ENCODE results near the gene GUCD1.

GUCD1 gene

GRCh38 chr22:24542641-24543040 lies 12.3 kb downstream of the GUCD1 start:
- Histone ChIP-seq H3K36me3 (ENCODE audit: control insufficient read depth, insufficient read depth, low read length) (no peaks in the 10 kb centered on the region), H3K27ac (no peak overlapping the region), H3K79me2 (no peaks in the 10 kb centered on the region), H3K4me1 (no peaks in the 10 kb centered on the region), H3K4me2 (ENCODE audit: low read length) (no peak overlapping the region), H3K27me3 (ENCODE audit: control insufficient read depth, insufficient read depth, low read length) (no peaks in the 10 kb centered on the region), H3K9ac (no peak overlapping the region), H3K4me3 (ENCODE audit: low read depth, low read length) (no peak overlapping the region), H3K9me3 (ENCODE audit: control insufficient read depth, low read length) (no peaks in the 10 kb centered on the region), H2AFZ (no peak overlapping the region)
- TF ChIP-seq, protein P1, sequence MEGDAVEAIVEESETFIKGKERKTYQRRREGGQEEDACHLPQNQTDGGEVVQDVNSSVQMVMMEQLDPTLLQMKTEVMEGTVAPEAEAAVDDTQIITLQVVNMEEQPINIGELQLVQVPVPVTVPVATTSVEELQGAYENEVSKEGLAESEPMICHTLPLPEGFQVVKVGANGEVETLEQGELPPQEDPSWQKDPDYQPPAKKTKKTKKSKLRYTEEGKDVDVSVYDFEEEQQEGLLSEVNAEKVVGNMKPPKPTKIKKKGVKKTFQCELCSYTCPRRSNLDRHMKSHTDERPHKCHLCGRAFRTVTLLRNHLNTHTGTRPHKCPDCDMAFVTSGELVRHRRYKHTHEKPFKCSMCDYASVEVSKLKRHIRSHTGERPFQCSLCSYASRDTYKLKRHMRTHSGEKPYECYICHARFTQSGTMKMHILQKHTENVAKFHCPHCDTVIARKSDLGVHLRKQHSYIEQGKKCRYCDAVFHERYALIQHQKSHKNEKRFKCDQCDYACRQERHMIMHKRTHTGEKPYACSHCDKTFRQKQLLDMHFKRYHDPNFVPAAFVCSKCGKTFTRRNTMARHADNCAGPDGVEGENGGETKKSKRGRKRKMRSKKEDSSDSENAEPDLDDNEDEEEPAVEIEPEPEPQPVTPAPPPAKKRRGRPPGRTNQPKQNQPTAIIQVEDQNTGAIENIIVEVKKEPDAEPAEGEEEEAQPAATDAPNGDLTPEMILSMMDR (IDR thresholded peaks at IDR 0.05) = no peak

GRCh38 chr22:24541681-24542515 lies 13.0 kb downstream of the GUCD1 start:
- Histone ChIP-seq H3K36me3 (ENCODE audit: control insufficient read depth, insufficient read depth, low read length) (no peaks in the 10 kb centered on the region), H2AFZ (no peak overlapping the region)

GRCh38 chr22:24540470-24540869 lies 14.5 kb downstream of the GUCD1 start:
- Histone ChIP-seq H3K36me3 (ENCODE audit: control insufficient read depth, insufficient read depth, low read length) (no peaks in the 10 kb centered on the region), H3K27ac (no peak overlapping the region), H2AFZ (no peak overlapping the region)

More at GRCh38 chr22:24541681-24542515, 13.0 kb downstream of the GUCD1 start:
- Histone ChIP-seq H3K4me3 (ENCODE audit: low read depth, low read length) (no peak overlapping the region), H3K4me2 (ENCODE audit: low read length) (no peak overlapping the region), H3K27me3 (ENCODE audit: control insufficient read depth, insufficient read depth, low read length) (no peaks in the 10 kb centered on the region), H3K9me3 (ENCODE audit: control insufficient read depth, low read length) (no peaks in the 10 kb centered on the region), H3K9ac (no peak overlapping the region), H3K4me1 (no peaks in the 10 kb centered on the region), H3K27ac (no peak overlapping the region), H3K79me2 (no peaks in the 10 kb centered on the region)
- TF ChIP-seq, protein P1 (IDR thresholded peaks at IDR 0.05) = no peak

GRCh38 chr22:24536089-24536488 lies 18.8 kb downstream of the GUCD1 start:
- H3K36me3 ChIP-seq (ENCODE audit: control insufficient read depth, insufficient read depth, low read length) = no peaks in the 10 kb centered on the region
- H2AFZ ChIP-seq = no peak overlapping the region
- H3K9ac ChIP-seq = no peak overlapping the region
- no peak overlapping the region for H3K4me3 ChIP-seq (ENCODE audit: low read depth, low read length)
- no peaks in the 10 kb centered on the region for H3K4me1 ChIP-seq
- no peak overlapping the region for H3K27ac ChIP-seq
- H3K4me2 ChIP-seq (ENCODE audit: low read length) = no peak overlapping the region
- no peaks in the 10 kb centered on the region for H3K9me3 ChIP-seq (ENCODE audit: control insufficient read depth, low read length)
- no peaks in the 10 kb centered on the region for H3K79me2 ChIP-seq
- TF ChIP-seq, protein P1 (IDR thresholded peaks at IDR 0.05) = no peak
- H3K27me3 ChIP-seq (ENCODE audit: control insufficient read depth, insufficient read depth, low read length) = no peaks in the 10 kb centered on the region

More at GRCh38 chr22:24540470-24540869, 14.5 kb downstream of the GUCD1 start:
- Histone ChIP-seq H3K4me1 (no peaks in the 10 kb centered on the region), H3K9me3 (ENCODE audit: control insufficient read depth, low read length) (no peaks in the 10 kb centered on the region), H3K9ac (no peak overlapping the region), H3K79me2 (no peaks in the 10 kb centered on the region), H3K4me3 (ENCODE audit: low read depth, low read length) (no peak overlapping the region), H3K27me3 (ENCODE audit: control insufficient read depth, insufficient read depth, low read length) (no peaks in the 10 kb centered on the region), H3K4me2 (ENCODE audit: low read length) (no peak overlapping the region)
- TF ChIP-seq, protein P1 (IDR thresholded peaks at IDR 0.05) = no peak

DNA sequence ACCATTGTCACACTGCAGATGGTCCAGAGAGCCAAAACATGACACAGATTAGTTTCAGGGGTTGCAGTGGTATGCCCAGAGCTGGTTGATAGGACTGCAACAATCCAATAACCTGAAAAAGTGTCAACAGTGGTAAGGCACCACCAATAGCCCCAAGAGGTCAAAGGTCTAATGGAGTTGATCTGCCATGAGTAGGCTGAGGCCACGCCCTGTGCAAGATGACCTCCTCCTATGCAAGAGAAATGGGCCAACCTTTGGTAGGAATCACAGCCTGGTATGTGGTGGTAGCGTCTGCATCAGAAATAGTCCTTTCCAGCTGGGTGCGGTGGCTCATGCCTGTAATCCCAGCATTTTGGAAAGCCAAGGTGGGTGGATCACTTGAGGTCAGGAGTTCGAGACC lies 19.6 kb downstream of the GUCD1 start:
- no peak overlapping the region for H3K4me2 ChIP-seq (ENCODE audit: low read length)
- TF ChIP-seq, protein P1 (IDR thresholded peaks at IDR 0.05) = no peak
- H3K9ac ChIP-seq = no peak overlapping the region
- no peaks in the 10 kb centered on the region for H3K79me2 ChIP-seq
- no peak overlapping the region for H3K4me3 ChIP-seq (ENCODE audit: low read depth, low read length)
- H3K36me3 ChIP-seq (ENCODE audit: control insufficient read depth, insufficient read depth, low read length) = no peaks in the 10 kb centered on the region
- no peak overlapping the region for H2AFZ ChIP-seq
- H3K27me3 ChIP-seq (ENCODE audit: control insufficient read depth, insufficient read depth, low read length) = no peaks in the 10 kb centered on the region
- H3K27ac ChIP-seq = no peak overlapping the region
- H3K4me1 ChIP-seq = no peaks in the 10 kb centered on the region
- no peaks in the 10 kb centered on the region for H3K9me3 ChIP-seq (ENCODE audit: control insufficient read depth, low read length)

All from parathyroid adenoma (tissue), 2 donors.